HG02938 (cell line): ENCODE results near the gene TBC1D3G.
"Not testable (repeated sequence)": the region's sequence is repeated elsewhere in the genome, so short reads cannot be mapped to it uniquely, and the experiment has no call there.

ENCODE experiments used
- ATAC-seq: cut with Tn5 transposase; IDR thresholded peaks from one replicate; pipeline ENCODE4 v1.9.1; 2021; ENCODE audit warnings: mild to moderate bottlenecking, moderate library complexity; ENCODE audit not compliant: unreplicated experiment

TBC1D3G gene

GRCh38 chr17:36323584-36323983, at the start of gene TBC1D3G:
Gene TBC1D3G, plus strand, starts transcription at chr17:36323884. Its CDS starts 1,528 bp downstream, at chr17:36325412.
- not testable (repeated sequence) for ATAC-seq

DNA sequence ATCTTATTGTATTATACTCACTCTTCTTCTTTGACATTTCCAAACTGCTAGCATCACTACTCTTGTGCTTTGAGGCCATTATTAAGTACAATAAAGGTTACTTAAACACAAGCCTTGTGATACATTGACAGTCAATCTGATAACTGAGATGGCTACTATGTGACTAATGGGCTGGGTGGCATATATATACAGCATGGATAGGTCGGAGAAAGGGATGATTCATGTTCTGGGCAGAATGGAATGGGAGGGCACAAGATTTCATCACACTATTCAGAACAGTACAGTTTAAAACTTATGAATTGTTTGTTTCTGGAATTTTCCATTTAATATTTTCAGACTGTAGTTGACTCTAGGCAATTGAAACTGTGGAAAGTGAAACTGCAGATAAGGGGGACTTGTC, 40.4 kb upstream of the TBC1D3G start:
- ATAC-seq: not testable (repeated sequence)

DNA sequence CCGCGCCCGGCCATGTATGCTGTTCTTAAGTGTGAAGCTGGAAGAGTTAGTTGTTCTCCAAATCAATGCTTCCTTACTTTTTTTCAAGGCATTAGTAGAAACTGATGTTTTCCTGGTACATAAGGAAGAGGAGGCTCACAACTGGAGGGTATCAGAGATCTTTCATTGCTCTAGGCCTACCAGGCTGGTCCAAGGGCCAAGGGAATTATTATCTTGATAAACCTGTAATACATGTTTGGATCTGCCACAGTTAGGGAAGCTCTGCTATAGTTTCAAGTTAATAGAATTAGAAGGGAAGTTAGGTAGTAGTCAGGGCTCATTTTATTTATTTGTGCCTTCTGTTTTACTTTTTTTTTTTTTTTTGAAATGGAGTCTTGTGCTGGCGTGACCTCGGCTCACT, 39.5 kb upstream of the TBC1D3G start:
- ATAC-seq: not testable (repeated sequence)

GRCh38 chr17:36289965-36290612, 33.6 kb upstream of the TBC1D3G start:
- not testable (repeated sequence) for ATAC-seq

GRCh38 chr17:36295161-36295560, 28.5 kb upstream of the TBC1D3G start:
- not testable (repeated sequence) for ATAC-seq

- not testable (repeated sequence) for ATAC-seq
These were observed 7.9 kb upstream of the TBC1D3G start for GRCh38 chr17:36315736-36316135.

DNA sequence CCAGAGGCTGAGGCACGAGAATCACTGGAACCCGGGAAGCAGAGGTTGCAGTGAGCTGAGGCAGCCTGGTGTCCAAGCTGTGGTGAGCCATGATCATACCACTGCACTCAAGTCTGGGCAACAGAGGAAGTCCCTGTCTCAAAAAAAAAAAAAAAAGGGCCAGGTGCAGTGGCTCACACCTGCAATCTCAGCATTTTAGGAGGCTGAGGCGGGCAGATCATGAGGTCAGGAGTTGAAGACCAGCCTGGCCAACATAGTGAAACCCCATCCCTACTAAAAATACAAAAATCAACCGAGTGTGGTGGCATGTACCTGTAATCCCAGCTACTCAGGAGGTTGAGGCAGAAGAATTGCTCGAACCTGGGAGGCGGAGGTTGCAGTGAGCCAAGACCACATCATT, 38.8 kb downstream of the TBC1D3G start:
- not testable (repeated sequence) for ATAC-seq

GRCh38 chr17:36375938-36376337, 52.3 kb downstream of the TBC1D3G start:
- not testable (repeated sequence) for ATAC-seq
